T-helper 1 cell treated with Interleukin-12 subunit alpha and Interleukin-12 subunit beta and Interleukin-4 antibody, amounts not matched to agents 30 ng/mL and 1 ng/mL, for 36 hours (primary cell): ENCODE measurements around the gene CTRB2. TPM values are rescaled to one million over a fixed set of nuclear protein-coding genes. Genes with fewer than 3 reads are reported as not detected.
"Not testable (repeated sequence)": the region's sequence is repeated elsewhere in the genome, so short reads cannot be mapped to it uniquely, and the experiment has no call there.

Experiments
- intact Hi-C: fragments of 100-400 bp; cut with micrococcal nuclease; formaldehyde crosslinking; loops from one replicate; pipeline ENCODE4 v1.15.1; 2024
- total RNA-seq: library from RNA; stranded (reverse); gene quantifications from 2 replicates; pipeline ENCODE4 v1.2.3, GENCODE V29; 2022

The CTRB2 gene
- total RNA-seq, 1 donor from 2014 or later, result not detected

DNA sequence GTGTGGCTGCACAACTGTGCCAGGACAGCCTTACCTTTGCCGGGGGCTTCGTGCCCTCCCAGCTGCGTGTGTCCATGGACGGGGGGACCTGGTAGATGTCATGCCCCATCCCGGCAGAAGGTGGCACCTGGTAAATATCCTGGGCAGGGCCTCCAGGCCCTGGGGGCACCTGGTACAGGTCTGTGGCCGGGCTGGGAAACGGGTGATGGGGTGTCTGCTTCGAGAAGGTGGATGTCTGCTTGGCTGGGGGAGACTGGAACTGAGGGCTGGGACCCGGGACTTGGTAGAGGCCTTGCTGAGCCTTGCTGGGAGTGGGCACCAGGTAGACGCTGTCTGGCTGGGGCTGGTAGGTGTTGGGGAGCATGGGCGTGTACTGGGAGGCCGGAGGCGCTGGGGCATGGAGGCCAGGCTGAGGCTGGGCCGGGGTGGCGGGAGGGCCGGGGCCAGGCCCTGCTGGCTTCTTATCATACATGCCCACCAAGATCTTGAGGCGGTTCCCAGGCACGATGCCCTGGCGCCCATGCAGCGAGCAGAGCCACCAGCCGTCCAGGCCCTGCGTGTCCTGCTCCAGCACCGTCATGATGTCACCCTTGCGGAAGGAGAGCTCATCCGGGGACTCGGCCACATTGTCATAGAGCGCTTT, 35.6 kb upstream of the CTRB2 start:
- intact Hi-C loops, result not testable (repeated sequence)

DNA sequence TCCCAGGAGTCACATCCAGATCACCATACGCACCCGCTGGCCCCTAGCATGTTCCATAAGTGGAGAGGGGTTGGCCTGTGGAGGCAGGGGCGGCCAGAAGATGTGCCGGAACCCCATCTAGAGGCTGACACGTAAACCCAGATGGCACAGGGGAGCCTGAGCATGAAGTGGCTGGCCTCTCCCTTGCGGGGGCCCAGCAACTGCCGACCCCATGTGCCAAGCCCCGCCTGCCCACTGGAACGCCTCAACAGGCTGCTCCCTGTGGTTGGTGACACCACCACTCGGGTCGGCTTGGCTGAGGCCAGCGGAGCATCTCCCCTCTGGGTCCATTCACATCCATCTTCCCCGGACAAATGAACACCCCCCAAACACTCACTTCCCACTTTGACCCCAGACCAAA, 35.0 kb upstream of the CTRB2 start:
- intact Hi-C loops, result no loop called here

DNA sequence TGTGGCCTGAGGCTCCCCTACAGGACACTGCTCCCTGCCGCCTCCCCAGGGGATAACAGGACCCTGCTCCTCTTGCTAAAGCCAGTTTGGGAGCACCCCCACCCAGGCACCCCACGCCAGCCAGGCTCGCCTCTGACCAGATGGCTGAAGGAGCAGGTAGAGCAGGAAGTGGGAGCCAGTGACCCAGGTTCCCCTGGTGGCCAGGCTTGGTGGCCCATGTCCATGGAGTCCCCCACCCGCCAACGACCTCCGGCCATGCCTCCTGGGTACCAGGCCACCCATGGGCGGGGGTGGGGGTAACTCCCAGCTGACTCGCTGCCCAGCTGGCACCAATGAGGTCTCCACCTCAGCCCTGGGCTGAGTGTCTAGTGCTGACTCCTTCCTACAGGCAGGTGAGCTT, 34.5 kb upstream of the CTRB2 start:
- intact Hi-C loops, result no loop called here

DNA sequence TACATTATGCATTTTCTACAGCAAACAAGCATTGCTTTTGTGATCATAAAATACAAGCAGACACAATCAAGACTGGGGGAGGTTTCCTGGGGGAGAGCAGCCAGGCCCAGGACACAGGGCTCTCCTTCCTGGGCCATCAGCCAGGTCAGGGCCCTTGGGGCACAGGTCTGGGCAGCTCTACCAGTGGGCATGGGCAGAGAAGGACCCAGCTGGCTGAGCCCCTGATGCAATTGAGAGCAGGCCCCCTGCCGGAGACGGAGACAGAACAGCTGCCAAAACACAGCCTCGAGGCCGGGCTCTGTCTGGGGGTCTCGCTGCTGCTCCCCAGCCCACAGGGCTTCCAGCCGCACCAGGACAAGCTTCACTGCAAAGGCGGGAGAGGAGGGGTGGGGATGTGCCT, 33.7 kb upstream of the CTRB2 start:
- intact Hi-C loops, result not testable (repeated sequence)

DNA sequence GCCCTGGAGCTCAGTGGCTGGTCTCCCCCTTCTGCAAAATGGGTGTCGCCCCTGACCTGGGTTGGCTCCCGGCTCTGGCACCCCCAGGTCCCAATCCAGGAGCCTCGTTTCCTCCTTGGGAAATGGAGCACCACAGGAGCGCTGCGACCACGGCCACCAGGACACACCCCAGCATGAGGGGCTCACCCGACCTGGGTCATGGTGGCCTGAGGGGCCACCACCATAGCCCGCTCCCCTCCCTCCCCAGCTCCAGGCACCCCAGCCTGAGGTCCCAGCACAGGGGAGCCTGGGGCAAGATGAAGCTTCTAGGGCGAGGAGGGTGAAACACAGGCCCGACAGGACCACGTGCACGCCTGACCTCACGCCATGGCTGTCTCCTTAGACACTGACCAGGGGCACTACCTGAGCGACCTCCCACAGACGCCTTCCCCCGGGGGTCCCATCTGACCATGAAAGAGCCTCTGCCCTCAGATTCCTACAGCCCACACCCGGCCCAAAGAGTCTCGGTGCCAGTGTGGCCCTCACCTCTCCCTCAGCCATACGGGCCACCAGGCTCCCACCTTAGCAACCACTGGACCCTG, 32.7 kb upstream of the CTRB2 start:
- intact Hi-C loops, result no loop called here

DNA sequence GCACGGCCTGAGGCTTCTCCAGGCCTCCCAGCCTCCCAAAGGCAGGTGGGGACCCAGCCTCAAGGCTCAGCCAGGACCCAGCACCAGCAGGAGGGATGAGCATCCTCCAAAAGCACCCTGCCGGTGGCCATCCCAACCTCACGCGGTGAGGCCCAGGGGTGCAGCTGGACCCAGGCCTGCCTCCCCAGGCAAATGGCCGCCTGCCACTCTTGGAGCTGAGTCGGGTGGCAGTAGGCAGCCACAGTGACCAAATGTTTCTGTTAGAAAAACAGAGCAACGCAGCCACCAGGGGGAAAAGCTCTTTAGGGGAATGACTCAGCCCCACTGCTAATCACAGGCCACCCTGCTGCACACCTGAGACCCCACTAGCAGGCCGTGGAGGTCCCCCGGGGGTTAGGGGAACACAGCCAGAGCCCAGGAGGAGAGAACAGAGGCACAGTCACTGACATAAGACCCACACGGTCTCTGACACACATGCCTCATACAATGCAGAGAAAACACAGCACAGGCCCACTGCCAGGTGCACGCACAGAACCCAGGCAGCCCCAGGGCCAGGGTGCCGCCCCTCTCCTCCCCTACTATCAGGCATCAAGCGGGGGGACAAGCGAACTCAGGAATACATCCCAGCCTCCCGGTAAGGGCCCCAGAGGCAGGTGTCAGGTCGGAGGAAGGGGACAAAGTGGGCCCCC, 32.0 kb upstream of the CTRB2 start:
- intact Hi-C loops, result no loop called here

DNA sequence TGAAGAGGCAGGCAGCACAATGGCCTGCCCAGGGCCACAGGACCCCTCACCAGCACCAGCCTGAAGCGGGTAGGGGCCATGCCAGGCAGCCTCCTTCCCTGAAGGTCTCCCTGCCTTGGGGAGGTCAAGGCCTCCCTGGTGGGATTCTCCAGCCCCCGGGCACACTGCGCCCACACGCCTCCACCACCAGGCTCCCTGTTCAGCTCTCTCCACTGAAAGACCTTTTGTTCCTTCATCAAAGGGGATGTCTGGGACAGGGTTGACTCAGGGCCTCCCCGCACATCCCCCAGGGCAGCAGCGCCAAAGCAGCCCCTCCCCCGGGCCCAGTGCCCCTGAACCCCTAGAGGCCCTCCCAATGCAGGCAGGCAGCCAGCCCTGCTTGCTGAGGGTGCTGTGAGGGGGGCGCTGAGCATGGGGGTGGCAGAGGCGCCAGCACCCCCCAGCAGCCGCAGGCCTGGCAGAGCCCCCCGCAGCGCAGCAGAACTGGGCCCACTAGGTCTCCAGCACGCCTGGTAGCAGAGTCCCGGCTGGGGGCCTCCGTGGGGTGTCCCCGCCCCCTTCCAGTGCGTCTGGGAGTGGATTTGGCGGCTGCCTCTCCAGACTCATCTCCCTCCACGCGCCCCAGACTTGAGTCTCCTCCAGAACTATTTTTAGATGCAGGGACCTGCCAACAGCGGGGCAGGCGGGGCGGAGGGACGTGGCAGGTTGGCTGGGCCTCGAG, 31.3 kb upstream of the CTRB2 start:
- intact Hi-C loops, result no loop called here

DNA sequence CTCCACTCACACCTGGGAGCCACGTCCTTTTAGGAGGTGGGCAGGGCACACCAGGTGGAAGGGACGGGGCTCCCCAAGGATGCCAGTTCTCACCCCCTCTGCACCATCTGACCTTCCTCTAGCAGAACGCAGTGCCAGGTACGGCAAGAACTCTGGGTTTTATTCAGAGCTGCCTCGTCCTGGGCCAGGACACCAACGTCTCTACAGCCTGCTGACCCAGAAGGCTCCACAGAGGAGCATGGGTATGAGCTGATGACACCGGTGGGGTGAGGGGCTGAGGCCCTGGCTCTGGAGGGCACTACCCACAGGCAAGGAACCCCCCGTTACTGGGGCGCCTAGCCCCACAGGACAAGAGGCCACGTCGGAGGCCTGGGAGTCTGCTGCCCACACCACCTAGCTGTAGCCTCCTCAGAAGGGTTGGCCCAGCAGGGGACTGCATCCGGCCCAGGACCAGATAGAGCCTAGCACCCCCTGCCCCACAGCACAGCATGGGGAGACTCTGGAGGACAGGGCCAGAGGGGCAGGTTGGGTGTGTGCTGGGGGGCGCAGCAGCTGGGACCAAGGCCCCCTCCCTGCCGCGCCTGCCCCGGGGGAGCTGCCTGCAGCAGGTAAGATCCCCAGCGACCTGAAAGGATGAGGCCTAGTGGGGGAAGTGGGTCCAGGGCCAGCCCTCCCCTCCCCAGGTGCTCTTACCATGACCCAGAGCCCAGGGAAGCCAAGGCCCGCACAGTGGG, 30.6 kb upstream of the CTRB2 start:
- intact Hi-C loops, result no loop called here

DNA sequence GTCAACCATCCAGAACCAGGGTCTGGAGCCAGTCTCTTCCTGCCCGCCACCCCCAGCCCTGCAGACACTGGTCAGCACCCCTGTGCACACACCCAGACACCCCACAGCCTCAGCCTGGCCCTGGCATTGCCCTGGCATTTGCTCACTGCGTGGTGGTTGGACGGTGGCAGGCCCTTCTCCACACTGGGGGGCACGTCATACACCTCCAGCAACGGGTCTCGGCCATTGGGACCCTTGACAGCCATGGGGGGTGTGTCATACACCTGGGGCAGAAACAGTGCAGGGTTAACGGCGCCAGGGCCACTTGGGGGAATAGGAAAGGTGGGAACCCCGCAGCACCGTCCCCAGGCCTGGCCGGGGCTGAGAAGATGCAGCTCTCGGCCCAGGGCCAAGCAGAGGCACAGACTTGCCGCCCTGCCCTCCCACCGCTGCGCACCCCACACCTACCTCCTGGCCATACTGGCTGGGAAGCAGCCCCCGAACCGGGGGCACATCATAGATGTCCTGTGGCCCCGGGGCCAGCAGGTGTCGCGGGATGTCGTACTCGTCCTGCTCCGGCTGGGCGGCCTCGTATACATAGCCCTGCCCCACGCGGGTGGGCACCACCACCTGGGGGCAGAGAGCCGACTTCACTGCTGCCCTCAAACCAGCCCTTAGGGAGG, 29.9 kb upstream of the CTRB2 start:
- intact Hi-C loops, result no loop called here

DNA sequence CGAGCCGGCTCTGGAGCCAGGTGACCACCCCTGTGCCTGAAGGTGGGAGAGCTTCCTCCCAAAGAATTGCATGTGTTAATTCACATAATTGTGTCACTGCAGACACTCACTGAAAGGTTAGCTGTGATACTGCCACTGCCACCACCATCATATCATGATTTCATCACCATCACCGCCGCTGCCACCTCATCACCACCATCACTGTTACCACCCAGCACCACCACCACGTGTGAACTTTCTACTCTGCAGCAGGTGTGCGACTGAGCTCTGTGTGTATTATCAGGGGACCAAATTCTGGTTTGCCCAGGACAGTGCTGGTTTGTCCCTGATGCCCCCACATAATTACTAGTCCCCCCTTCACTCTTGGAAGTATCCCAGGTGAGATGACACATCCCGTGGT, 29.3 kb upstream of the CTRB2 start:
- intact Hi-C loops, result no loop called here

DNA sequence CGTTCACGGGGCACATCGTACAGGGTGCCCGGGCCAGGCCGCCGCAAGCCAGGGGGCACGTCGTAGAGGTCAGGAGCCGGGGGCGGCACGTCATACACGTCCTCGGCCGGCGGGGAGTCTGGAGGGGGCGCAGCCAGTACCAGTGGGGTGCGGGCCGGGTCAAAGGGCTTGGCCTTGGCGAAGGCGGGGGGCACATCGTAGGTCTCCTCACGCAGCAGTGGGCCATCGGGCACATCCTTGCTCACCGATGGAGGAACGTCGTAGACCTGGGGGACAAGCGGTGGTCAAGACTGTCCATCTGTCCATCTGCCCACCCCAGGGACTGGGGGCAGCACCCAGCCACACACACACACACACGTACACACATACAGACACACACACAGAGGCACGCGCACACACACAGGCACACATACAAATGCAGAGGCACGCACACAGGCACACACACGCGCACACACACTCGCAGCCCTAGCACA, 28.8 kb upstream of the CTRB2 start:
- intact Hi-C loops, result no loop called here

DNA sequence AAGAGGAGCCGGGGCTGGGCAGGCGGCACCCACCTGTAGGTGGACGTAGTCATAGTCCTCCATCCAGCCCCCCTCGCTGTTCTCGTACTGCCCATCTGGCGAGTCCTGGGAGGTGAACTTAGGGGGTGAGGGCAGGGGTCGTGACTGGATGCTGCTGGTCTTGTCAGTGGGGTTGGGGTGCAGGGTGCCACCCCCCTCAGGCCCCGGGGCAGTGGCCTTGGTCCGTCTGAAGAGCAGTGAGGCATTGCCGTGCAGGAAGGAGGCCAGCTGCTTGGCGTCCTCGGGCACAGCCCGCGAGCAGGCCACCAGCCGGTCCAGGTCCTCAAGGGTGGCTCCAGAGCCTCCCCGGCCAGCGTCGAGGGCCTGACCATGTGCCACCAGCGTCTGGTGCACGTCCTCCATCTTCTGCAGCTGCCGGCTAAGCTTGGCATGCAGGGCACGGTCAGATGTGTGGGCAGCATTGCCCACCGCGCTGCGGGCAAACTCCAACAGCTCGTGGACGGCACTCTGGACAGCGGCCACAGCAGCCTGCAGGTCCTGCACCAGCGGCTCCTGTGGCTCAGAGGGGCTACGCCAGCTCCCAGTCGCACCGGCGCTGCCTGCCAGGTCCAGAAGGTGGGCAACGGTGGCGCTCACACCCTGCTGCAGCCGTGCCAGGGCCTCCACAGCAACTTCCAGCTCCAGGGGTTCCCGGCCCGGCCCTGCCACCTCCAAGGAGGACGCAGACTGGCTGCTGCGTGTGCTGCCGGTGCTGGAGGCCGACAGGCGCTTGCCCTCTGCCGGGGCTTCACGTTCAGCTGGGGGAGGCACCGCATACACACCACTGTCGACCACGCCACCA, 28.1 kb upstream of the CTRB2 start:
- intact Hi-C loops, result loop anchor here (1.0 kb wide), 4 partner anchors 36 to 529 kb away; no protein-coding TSS in a partner anchor

DNA sequence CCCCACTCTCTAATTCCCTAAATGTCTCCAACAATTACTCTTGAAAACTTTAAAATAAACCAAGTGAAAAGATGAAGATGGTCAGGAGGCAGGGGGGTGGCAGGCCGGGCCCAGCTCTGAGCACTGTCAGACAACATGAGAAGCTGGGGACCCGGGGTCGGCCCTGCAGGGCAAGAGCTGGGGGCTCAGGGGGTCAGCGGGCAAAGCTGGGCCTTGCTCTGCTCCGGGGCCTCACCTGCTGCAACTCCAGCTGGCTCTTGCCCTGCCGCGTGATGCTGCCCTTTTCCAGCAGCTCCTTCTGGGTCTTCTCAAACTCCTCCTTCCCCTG, 26.6 kb upstream of the CTRB2 start:
- intact Hi-C loops, result loop anchor here (1.0 kb wide), 1 partner anchor 231 kb away; the partner anchor contains the start of gene TMEM170A

DNA sequence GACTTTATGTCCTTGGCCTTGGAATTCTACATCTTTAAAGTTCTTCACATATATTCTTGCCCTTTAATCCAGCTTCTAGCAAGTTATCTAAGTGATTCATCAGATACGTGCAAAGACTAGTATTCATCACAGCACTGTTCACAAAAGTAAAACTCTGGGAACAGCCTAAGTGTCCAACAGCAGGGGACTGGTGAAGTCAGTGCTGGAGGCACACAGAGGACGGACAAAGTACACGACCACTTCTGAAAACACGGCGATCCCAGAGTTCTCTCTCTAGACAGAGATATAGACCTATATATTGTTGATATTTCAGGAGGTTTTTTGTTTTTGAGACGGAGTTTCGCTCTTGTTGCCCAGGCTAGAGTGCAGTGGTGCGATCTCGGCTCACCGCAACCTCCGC, 24.6 kb upstream of the CTRB2 start:
- intact Hi-C loops, result no loop called here

DNA sequence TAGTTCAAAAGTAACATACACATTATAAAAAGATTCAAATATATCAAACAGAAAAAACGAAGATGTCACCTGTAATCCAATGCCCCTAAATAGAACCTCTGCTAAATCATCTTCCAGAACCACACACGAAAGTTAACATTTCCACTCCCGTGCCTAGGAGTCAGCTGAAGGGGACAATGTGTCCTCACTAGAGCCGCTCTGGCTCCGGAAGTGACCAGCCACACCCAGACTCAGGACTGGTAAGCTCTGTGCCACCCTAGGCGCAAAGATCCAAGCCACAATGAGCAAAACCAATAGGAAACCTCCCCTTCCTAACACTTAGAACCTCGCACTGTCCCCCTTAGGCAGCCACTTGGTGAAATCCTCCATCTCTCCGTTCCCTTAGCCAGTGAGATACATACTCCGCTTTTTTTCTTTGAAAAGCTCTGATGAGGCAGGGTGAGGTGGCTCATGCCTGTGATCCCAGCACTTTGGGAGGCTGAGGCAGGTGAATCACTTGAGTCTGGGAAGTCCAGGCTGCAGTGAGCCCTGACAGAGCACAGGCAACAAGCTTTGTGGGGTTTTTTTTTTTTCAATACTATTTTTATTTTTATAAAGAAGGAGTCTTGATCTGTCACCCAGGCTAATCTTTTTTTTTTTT, 23.6 kb upstream of the CTRB2 start:
- intact Hi-C loops, result no loop called here

DNA sequence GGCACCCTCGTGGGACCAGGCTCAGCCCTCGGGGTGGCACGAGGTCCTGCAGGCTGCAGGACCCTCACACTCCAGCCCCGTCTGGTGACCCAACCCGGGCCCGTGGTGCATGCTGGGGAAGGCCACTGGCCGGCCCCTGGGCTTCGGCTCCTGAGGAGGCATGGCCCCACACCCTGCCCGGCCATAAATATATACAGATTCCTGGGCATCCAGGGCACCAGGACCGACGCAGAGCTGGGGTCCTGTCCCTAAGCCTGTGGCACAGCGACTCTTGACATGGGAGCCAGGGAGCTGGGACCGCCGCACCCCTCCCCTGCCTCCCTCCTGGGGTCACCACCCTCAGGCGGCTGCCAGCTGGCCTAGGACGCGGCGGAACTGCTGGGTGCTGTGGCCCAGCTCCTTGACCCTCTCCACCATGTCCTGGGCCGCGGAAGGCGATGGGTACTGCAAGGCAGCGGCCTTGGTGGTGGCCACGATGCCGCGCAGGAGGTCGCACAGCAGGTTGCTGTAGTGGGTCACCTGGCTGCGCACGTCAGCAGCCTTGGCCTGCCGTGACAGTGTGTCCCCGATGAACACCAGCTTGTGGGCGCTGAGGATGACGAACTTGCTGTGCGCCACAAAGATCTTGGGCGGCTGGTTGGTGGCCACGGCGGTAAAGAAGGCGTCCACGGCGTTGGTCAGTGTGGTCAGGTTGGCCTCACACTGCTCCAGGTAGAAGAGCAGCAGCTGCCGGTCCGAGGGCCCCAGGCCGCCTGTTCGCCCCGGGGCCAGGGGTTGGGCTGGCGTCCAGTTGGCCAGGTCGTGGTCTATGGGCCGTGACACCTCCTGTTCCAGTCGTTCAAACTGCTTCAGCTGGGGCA, 22.4 kb upstream of the CTRB2 start:
- intact Hi-C loops, result no loop called here

DNA sequence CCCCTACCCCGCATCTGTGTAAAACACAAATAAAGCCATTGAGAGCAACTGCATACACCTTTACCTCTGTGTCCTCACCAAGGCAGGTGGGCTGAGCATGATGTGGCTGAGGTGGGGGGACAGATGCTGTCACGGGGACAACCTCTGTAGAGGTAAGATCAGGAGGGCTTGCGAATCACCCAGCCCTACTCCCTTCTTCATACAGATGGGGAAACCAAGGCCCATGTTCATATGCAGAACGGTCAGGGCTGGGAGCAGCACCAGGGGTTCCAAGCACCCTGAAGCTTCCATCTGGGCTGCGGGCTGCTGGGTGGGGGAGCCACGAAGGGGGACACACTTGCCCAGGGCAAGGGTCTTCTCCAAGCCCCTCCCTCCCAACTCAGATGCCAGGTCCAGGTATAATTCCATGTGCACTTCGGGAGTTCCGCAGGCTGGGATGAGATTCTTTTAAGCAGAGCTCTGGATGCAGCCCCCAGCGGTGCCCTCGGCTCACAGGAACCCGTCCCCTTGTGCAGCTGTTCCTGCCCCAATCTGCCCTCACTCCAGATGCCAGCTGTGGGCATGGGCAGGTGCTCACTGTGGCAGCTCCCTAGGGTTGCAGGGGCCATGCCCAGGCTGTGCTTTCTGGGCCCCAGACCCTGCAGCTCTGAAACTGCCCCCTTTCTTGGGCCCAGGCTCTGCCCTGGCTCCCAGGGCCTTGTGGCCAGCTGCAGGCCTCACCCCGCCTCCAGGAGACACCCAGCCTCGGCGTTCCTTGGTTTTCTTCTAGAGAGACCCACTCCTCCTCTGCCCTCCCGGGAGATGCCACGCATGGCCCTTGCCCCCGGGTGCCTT, 21.4 kb upstream of the CTRB2 start:
- intact Hi-C loops, result no loop called here
